HG03108 (cell line): ENCODE data around the gene ARHGEF12.

Experiments
- ATAC-seq: cut with Tn5 transposase; IDR thresholded peaks from one replicate; pipeline ENCODE4 v1.9.1; 2021; ENCODE audit warnings: moderate library complexity; ENCODE audit not compliant: unreplicated experiment

Gene ARHGEF12

GRCh38 chr11:120386318-120386717 is 50.1 kb downstream of the ARHGEF12 start:
- ATAC-seq, result no peak

GRCh38 chr11:120386774-120387371 is 50.7 kb downstream of the ARHGEF12 start:
- no peak for ATAC-seq

GRCh38 chr11:120388261-120388660 is 52.0 kb downstream of the ARHGEF12 start:
- no peak for ATAC-seq

GRCh38 chr11:120389693-120390584 is 53.7 kb downstream of the ARHGEF12 start:
- ATAC-seq, result no peak

GRCh38 chr11:120390585-120390922 is 54.3 kb downstream of the ARHGEF12 start:
- ATAC-seq, result no peak

GRCh38 chr11:120391292-120391691 is 55.1 kb downstream of the ARHGEF12 start:
- ATAC-seq, result no peak

GRCh38 chr11:120391854-120392253 is 55.6 kb downstream of the ARHGEF12 start:
- no peak for ATAC-seq

GRCh38 chr11:120392314-120392713 is 56.1 kb downstream of the ARHGEF12 start:
- ATAC-seq, result no peak

- no peak for ATAC-seq
Measured at GRCh38 chr11:120392793-120393192, 56.6 kb downstream of the ARHGEF12 start.

- ATAC-seq, result no peak
Measured at GRCh38 chr11:120394119-120394518, 57.9 kb downstream of the ARHGEF12 start.

GRCh38 chr11:120395778-120396177 is 59.6 kb downstream of the ARHGEF12 start:
- no peak for ATAC-seq

- ATAC-seq, result no peak
Measured at GRCh38 chr11:120398132-120398531, 61.9 kb downstream of the ARHGEF12 start.

- no peak for ATAC-seq
Measured at GRCh38 chr11:120399307-120399706, 63.1 kb downstream of the ARHGEF12 start.

GRCh38 chr11:120400564-120401364 is 64.6 kb downstream of the ARHGEF12 start:
- ATAC-seq, result no peak

- no peak for ATAC-seq
Measured at GRCh38 chr11:120401506-120401905, 65.3 kb downstream of the ARHGEF12 start.

GRCh38 chr11:120403966-120404365 is 67.8 kb downstream of the ARHGEF12 start:
- ATAC-seq, result no peak

- ATAC-seq, result no peak
Measured at GRCh38 chr11:120404495-120404894, 68.3 kb downstream of the ARHGEF12 start.

GRCh38 chr11:120409655-120410054 is 73.4 kb downstream of the ARHGEF12 start:
- no peak for ATAC-seq

- ATAC-seq, result no peak
Measured at GRCh38 chr11:120410622-120411380, 74.6 kb downstream of the ARHGEF12 start.

GRCh38 chr11:120413480-120413879 is 77.3 kb downstream of the ARHGEF12 start:
- no peak for ATAC-seq

GRCh38 chr11:120420572-120420971 is 84.4 kb downstream of the ARHGEF12 start:
- no peak for ATAC-seq
